Measurements from ENCODE around the gene HS3ST1. TPM values are rescaled to one million over a fixed set of nuclear protein-coding genes. Genes with fewer than 3 reads are reported as not detected.

HS3ST1 gene
- total RNA-seq, 1 experiment from 2014 or later, result not detected

DNA sequence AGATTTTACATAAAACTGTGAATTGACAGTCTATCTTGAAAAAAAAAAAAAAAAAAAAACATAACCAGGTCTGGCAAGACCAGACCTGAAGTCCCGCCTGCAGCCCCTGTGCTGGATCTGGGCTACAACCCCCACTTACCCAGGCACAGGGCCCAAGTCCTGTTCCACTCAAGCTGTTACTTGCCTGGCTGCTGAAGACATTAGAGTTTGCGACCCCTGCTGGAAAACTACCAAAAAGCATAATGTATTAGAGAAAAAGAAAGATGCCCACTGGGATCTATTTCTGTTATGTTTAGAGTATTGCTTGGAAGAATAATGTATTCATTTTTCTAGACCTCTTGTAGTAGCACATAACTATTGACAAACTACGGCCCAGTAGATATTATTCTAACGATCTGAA, 4.7 kb downstream of the HS3ST1 start:
- Histone ChIP-seq H3K27me3 (replicated peaks; ENCODE audit: insufficient read depth, low read depth, low read length, poor library complexity) (no peaks in the 10 kb centered on the region), H3K9me3 (ENCODE audit: low read depth, low read length, poor library complexity, severe bottlenecking) (peaks cover 5% of the 10 kb centered on the region), H3K4me1 (ENCODE audit: insufficient read depth, low read length, poor library complexity, severe bottlenecking) (no peaks in the 10 kb centered on the region), H3K27ac (ENCODE audit: low read depth, low read length, poor library complexity, severe bottlenecking) (no peak overlapping the region), H3K4me3 (ENCODE audit: low read depth, low read length, poor library complexity, severe bottlenecking) (no peak overlapping the region), H3K36me3 (ENCODE audit: insufficient read depth, low read length, poor library complexity, severe bottlenecking) (no peaks in the 10 kb centered on the region)
- DNase-seq (ENCODE audit: low spot score), result peak; percentile 6
- no peak for TF ChIP-seq EZH2 (IDR thresholded peaks at IDR 0.05; ENCODE audit: borderline replicate concordance, low read depth, low read length, poor library complexity, severe bottlenecking)
- TF ChIP-seq, protein P1, sequence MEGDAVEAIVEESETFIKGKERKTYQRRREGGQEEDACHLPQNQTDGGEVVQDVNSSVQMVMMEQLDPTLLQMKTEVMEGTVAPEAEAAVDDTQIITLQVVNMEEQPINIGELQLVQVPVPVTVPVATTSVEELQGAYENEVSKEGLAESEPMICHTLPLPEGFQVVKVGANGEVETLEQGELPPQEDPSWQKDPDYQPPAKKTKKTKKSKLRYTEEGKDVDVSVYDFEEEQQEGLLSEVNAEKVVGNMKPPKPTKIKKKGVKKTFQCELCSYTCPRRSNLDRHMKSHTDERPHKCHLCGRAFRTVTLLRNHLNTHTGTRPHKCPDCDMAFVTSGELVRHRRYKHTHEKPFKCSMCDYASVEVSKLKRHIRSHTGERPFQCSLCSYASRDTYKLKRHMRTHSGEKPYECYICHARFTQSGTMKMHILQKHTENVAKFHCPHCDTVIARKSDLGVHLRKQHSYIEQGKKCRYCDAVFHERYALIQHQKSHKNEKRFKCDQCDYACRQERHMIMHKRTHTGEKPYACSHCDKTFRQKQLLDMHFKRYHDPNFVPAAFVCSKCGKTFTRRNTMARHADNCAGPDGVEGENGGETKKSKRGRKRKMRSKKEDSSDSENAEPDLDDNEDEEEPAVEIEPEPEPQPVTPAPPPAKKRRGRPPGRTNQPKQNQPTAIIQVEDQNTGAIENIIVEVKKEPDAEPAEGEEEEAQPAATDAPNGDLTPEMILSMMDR (conservative IDR thresholded peaks at IDR 0.05; ENCODE audit: low read depth, low read length), result 0 out of 2 replicates have a peak, but pooled peaks have one; percentile 28
- no TSS peak for BruUV-seq (replicated peaks)
- ChIA-PET CTCF (no interaction called here), POLR2A (ENCODE audit: low non-redundant PET) (no interaction called here)
- intact Hi-C loops (cut with micrococcal nuclease; ENCODE audit: unreplicated experiment), result loop anchor here (5.0 kb wide), 1 partner anchor 842 kb away; no protein-coding TSS in a partner anchor

DNA sequence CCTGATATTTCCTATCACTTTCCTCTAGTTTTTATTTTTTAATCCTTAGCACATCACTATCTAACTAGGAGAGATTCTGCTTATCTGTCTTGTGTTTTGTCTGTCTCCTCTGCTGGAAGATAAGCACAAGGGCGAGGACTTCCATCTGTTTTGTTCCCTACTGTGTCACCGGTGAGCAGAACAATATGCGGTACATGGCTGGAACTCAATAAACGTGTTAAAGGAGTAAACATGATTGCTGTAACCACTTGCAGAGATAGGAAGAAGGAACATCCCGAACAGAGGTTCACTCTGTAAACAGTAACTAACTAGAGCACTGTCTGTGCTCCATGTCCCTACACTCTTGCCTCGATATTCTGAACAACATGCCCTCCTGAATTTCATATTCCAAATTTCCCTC, 5.2 kb downstream of the HS3ST1 start:
- no peak overlapping the region for H3K4me3 ChIP-seq (ENCODE audit: low read depth, low read length, poor library complexity, severe bottlenecking)
- no TSS peak for BruUV-seq (replicated peaks)
- intact Hi-C loops (cut with micrococcal nuclease; ENCODE audit: unreplicated experiment), result loop anchor here (5.0 kb wide), 1 partner anchor 841 kb away; no protein-coding TSS in a partner anchor
- POLR2A ChIA-PET (ENCODE audit: low non-redundant PET), result no interaction called here
- H3K36me3 ChIP-seq (ENCODE audit: insufficient read depth, low read length, poor library complexity, severe bottlenecking), result no peaks in the 10 kb centered on the region
- DNase-seq (ENCODE audit: low spot score), result no peak
- H3K9me3 ChIP-seq (ENCODE audit: low read depth, low read length, poor library complexity, severe bottlenecking), result peaks cover 3% of the 10 kb centered on the region
- H3K4me1 ChIP-seq (ENCODE audit: insufficient read depth, low read length, poor library complexity, severe bottlenecking), result no peaks in the 10 kb centered on the region
- CTCF ChIA-PET, result no interaction called here
- no peak for TF ChIP-seq EZH2 (IDR thresholded peaks at IDR 0.05; ENCODE audit: borderline replicate concordance, low read depth, low read length, poor library complexity, severe bottlenecking)
- TF ChIP-seq, protein P1 (conservative IDR thresholded peaks at IDR 0.05; ENCODE audit: low read depth, low read length), result no peak
- H3K27me3 ChIP-seq (replicated peaks; ENCODE audit: insufficient read depth, low read depth, low read length, poor library complexity), result no peaks in the 10 kb centered on the region
- no peak overlapping the region for H3K27ac ChIP-seq (ENCODE audit: low read depth, low read length, poor library complexity, severe bottlenecking)

DNA sequence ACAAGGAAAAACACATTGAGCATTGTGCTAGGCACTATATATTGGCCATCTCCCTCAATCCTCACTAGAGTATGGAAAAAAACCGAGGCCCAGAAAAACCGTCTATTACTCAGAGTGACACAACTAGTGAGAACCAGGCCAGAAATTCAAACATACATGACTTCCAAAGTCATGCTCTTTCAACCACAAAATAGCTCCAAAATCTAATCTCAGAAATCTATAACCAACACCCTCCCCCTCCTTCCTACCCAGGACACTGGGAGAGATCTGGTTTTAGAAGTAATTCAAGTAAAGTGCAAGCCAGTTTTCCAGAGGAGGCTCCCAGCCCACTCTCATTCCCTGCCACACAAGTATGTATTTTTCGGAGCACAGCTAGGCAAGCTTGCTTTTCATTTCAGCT, 7.6 kb downstream of the HS3ST1 start:
- H3K9me3 ChIP-seq (ENCODE audit: low read depth, low read length, poor library complexity, severe bottlenecking), result no peaks in the 10 kb centered on the region
- BruUV-seq (replicated peaks), result no TSS peak
- CTCF ChIA-PET, result no interaction called here
- H3K27me3 ChIP-seq (replicated peaks; ENCODE audit: insufficient read depth, low read depth, low read length, poor library complexity), result no peaks in the 10 kb centered on the region
- intact Hi-C loops (cut with micrococcal nuclease; ENCODE audit: unreplicated experiment), result loop anchor here (5.0 kb wide), 1 partner anchor 839 kb away; no protein-coding TSS in a partner anchor
- no peaks in the 10 kb centered on the region for H3K36me3 ChIP-seq (ENCODE audit: insufficient read depth, low read length, poor library complexity, severe bottlenecking)
- POLR2A ChIA-PET (ENCODE audit: low non-redundant PET), result no interaction called here
- H3K4me1 ChIP-seq (ENCODE audit: insufficient read depth, low read length, poor library complexity, severe bottlenecking), result no peaks in the 10 kb centered on the region
- H3K4me3 ChIP-seq (ENCODE audit: low read depth, low read length, poor library complexity, severe bottlenecking), result no peak overlapping the region
- TF ChIP-seq, protein P1 (conservative IDR thresholded peaks at IDR 0.05; ENCODE audit: low read depth, low read length), result no peak
- TF ChIP-seq EZH2 (IDR thresholded peaks at IDR 0.05; ENCODE audit: borderline replicate concordance, low read depth, low read length, poor library complexity, severe bottlenecking), result no peak
- no peak for DNase-seq (ENCODE audit: low spot score)
- no peak overlapping the region for H3K27ac ChIP-seq (ENCODE audit: low read depth, low read length, poor library complexity, severe bottlenecking)

All from A673 (cell line).